ENCODE measurements around the gene CRAMP1.

CRAMP1 gene

GRCh38 chr16:1721372-1721771 is 109.2 kb downstream of the CRAMP1 start:
- no peak overlapping the region for H3K27ac ChIP-seq

GRCh38 chr16:1723450-1724147 is 111.4 kb downstream of the CRAMP1 start:
- no peak overlapping the region for H3K27ac ChIP-seq
- peak; percentile 76 for TF ChIP-seq CTCF (conservative IDR thresholded peaks at IDR 0.05)

More at GRCh38 chr16:1721372-1721771, 109.2 kb downstream of the CRAMP1 start:
- TF ChIP-seq CTCF (conservative IDR thresholded peaks at IDR 0.05): no peak

GRCh38 chr16:1724491-1724890 is 112.3 kb downstream of the CRAMP1 start:
- no peak overlapping the region for H3K27ac ChIP-seq

DNA sequence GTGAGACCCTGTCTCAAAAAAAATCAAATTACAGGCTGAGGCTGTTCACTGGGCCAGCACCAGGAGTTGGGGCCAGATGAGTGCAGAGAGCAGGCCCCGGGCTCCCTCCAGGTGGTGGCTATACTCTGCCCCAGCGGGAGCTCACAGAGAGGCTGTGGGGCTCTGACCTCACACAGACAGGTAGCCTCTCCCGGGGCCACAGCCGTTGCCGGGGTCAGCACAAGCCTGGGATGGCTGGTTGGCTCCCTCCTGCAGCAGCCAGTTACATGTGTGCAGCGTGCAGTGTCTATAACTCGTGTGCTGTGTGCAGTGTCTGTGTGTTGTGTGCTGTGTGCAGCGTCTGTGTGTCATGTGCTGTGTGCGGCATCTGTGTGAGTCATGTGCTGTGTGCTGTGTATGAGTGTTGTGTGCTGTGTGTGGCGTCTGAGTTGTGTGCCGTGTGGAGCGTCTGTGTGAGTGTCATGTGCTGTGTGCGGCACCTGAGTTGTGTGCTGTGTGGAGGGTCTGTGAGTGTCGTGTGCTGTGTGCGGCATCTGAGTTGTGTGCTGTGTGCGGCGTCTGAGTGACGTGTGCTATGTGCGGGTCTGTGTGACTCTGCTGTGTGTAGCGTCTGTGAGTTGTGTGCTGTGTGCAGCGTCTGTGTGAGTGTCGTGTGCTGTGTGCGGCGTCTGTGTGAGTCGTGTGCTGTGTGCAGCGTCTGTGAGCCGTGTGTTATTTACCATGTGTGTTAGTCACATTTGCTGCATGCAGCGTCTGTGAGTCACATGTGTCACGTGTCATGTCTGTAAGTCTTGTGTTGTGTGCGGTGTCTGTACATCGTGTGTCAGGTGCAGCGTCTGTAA is 114.7 kb downstream of the CRAMP1 start:
- no peak overlapping the region for H3K27ac ChIP-seq
- TF ChIP-seq CTCF (conservative IDR thresholded peaks at IDR 0.05): no peak

More at GRCh38 chr16:1724491-1724890, 112.3 kb downstream of the CRAMP1 start:
- no peak for TF ChIP-seq CTCF (conservative IDR thresholded peaks at IDR 0.05)

Data from VCaP (cell line).